ENCODE measurements around the gene NAA60.

NAA60 gene

DNA sequence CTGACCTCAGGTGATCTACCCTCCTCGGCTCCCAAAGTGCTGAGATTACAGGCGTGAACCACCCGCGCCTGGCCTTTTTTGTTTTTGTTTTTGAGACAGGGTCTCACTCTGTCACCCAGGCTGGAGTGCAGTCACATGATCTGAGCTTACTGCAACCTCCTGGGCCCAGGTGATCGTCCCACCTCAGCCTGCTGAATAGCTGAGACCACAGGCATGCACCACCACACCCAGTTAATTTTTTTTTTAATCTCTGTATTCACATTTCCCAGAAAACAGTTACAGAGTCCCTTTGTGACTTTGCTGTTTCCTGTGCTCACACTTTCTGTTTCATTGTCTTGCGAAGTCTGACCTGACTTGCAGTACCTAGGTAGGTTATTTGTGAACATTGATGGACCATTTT lies 60.0 kb downstream of the NAA60 start:
- Histone ChIP-seq H4K5ac (ENCODE audit: low read length) (no peak overlapping the region), H3K79me1 (ENCODE audit: low read length) (no peaks in the 10 kb centered on the region), H3K23ac (ENCODE audit: low read length) (no peak overlapping the region), H3K4ac (ENCODE audit: low read depth, low read length) (no peak overlapping the region), H3K27ac (ENCODE audit: low read depth, low read length) (no peak overlapping the region), H3K27me3 (ENCODE audit: insufficient read depth, low read length, poor library complexity) (no peaks in the 10 kb centered on the region), H3K36me3 (ENCODE audit: control insufficient read depth, insufficient read depth, low read length) (no peaks in the 10 kb centered on the region), H3K9ac (ENCODE audit: low read length) (no peak overlapping the region), H4K8ac (ENCODE audit: low read depth, low read length) (no peak overlapping the region), H3K56ac (ENCODE audit: low read length) (no peak overlapping the region), H3K4me1 (ENCODE audit: control insufficient read depth, low read depth, low read length) (peaks cover 2% of the 10 kb centered on the region), H2AK5ac (ENCODE audit: low read length) (no peak overlapping the region), H2BK5ac (ENCODE audit: low read length) (no peak overlapping the region), H3K79me2 (ENCODE audit: control insufficient read depth, insufficient read depth, low read length) (no peaks in the 10 kb centered on the region), H2BK15ac (replicated peaks; ENCODE audit: low read depth) (no peak overlapping the region), H3K4me2 (ENCODE audit: low read length) (no peak overlapping the region), H3K4me3 (ENCODE audit: low read length) (no peak overlapping the region), H3K18ac (ENCODE audit: low read length) (no peak overlapping the region), H2BK120ac (ENCODE audit: low read depth, low read length) (no peak overlapping the region)
- WGBS (ENCODE audit: extremely low coverage, insufficient coverage, low lambda C conversion rate), result no CpG with 5 or more reads among the region's 6 CpGs
- DNase-seq, result no peak

DNA sequence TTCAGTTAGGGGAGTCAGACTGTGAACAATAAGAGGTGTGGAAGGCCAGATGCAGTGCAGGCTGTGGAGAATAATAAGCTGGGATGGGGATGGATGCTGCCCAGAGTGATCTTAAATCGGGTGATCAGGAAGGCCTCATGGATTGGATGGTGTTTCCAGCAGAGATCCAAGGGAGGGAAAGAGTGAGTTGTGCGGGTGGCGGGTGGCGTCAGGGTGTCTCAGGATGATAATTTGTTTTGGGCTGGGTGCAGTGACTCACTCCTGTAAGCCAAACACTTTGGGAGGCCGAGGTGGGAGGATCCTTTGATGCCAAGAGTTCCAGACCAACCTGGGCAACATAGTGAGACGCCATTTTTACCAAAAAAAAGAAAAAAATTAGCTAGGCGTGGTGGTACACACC lies 65.3 kb downstream of the NAA60 start:
- H3K79me1 ChIP-seq (ENCODE audit: low read length), result no peaks in the 10 kb centered on the region
- no peak overlapping the region for H3K9ac ChIP-seq (ENCODE audit: low read length)
- no peak overlapping the region for H3K4me2 ChIP-seq (ENCODE audit: low read length)
- H4K5ac ChIP-seq (ENCODE audit: low read length), result no peak overlapping the region
- H3K36me3 ChIP-seq (ENCODE audit: control insufficient read depth, insufficient read depth, low read length), result no peaks in the 10 kb centered on the region
- no peaks in the 10 kb centered on the region for H3K4me1 ChIP-seq (ENCODE audit: control insufficient read depth, low read depth, low read length)
- no peak overlapping the region for H3K4me3 ChIP-seq (ENCODE audit: low read length)
- no peak overlapping the region for H3K23ac ChIP-seq (ENCODE audit: low read length)
- H3K56ac ChIP-seq (ENCODE audit: low read length), result no peak overlapping the region
- H2BK5ac ChIP-seq (ENCODE audit: low read length), result no peak overlapping the region
- H3K4ac ChIP-seq (ENCODE audit: low read depth, low read length), result no peak overlapping the region
- no peak overlapping the region for H3K27ac ChIP-seq (ENCODE audit: low read depth, low read length)
- no peak overlapping the region for H2BK15ac ChIP-seq (replicated peaks; ENCODE audit: low read depth)
- H3K27me3 ChIP-seq (ENCODE audit: insufficient read depth, low read length, poor library complexity), result no peaks in the 10 kb centered on the region
- no CpG with 5 or more reads among the region's 7 CpGs for WGBS (ENCODE audit: extremely low coverage, insufficient coverage, low lambda C conversion rate)
- H2BK120ac ChIP-seq (ENCODE audit: low read depth, low read length), result no peak overlapping the region
- no peak overlapping the region for H4K8ac ChIP-seq (ENCODE audit: low read depth, low read length)
- DNase-seq, result no peak
- no peak overlapping the region for H2AK5ac ChIP-seq (ENCODE audit: low read length)
- H3K79me2 ChIP-seq (ENCODE audit: control insufficient read depth, insufficient read depth, low read length), result no peaks in the 10 kb centered on the region
- H3K18ac ChIP-seq (ENCODE audit: low read length), result no peak overlapping the region

- DNase-seq, result no peak
Measured at GRCh38 chr16:3509470-3509928, 66.0 kb downstream of the NAA60 start.

GRCh38 chr16:3510416-3510815 lies 66.9 kb downstream of the NAA60 start:
- Histone ChIP-seq H2BK15ac (replicated peaks; ENCODE audit: low read depth) (no peak overlapping the region), H3K27ac (ENCODE audit: low read depth, low read length) (no peak overlapping the region), H3K56ac (ENCODE audit: low read length) (no peak overlapping the region), H3K4me1 (ENCODE audit: control insufficient read depth, low read depth, low read length) (no peaks in the 10 kb centered on the region), H2BK120ac (ENCODE audit: low read depth, low read length) (no peak overlapping the region), H3K4me3 (ENCODE audit: low read length) (no peak overlapping the region), H4K5ac (ENCODE audit: low read length) (no peak overlapping the region), H2AK5ac (ENCODE audit: low read length) (no peak overlapping the region), H3K4me2 (ENCODE audit: low read length) (no peak overlapping the region), H3K79me2 (ENCODE audit: control insufficient read depth, insufficient read depth, low read length) (no peaks in the 10 kb centered on the region), H3K27me3 (ENCODE audit: insufficient read depth, low read length, poor library complexity) (no peaks in the 10 kb centered on the region), H3K23ac (ENCODE audit: low read length) (no peak overlapping the region), H3K18ac (ENCODE audit: low read length) (no peak overlapping the region), H2BK5ac (ENCODE audit: low read length) (no peak overlapping the region), H3K79me1 (ENCODE audit: low read length) (no peaks in the 10 kb centered on the region), H3K36me3 (ENCODE audit: control insufficient read depth, insufficient read depth, low read length) (no peaks in the 10 kb centered on the region), H3K9ac (ENCODE audit: low read length) (no peak overlapping the region), H4K8ac (ENCODE audit: low read depth, low read length) (no peak overlapping the region), H3K4ac (ENCODE audit: low read depth, low read length) (no peak overlapping the region)
- no peak for DNase-seq
- no CpG with 5 or more reads among the region's 10 CpGs for WGBS (ENCODE audit: extremely low coverage, insufficient coverage, low lambda C conversion rate)

More at GRCh38 chr16:3509470-3509928, 66.0 kb downstream of the NAA60 start:
- Histone ChIP-seq H3K27me3 (ENCODE audit: insufficient read depth, low read length, poor library complexity) (no peaks in the 10 kb centered on the region), H3K79me2 (ENCODE audit: control insufficient read depth, insufficient read depth, low read length) (no peaks in the 10 kb centered on the region), H2BK15ac (replicated peaks; ENCODE audit: low read depth) (no peak overlapping the region), H3K4me1 (ENCODE audit: control insufficient read depth, low read depth, low read length) (no peaks in the 10 kb centered on the region), H4K8ac (ENCODE audit: low read depth, low read length) (no peak overlapping the region), H3K27ac (ENCODE audit: low read depth, low read length) (no peak overlapping the region), H3K18ac (ENCODE audit: low read length) (no peak overlapping the region), H4K5ac (ENCODE audit: low read length) (no peak overlapping the region), H3K56ac (ENCODE audit: low read length) (no peak overlapping the region), H3K4ac (ENCODE audit: low read depth, low read length) (no peak overlapping the region), H3K4me3 (ENCODE audit: low read length) (no peak overlapping the region), H3K23ac (ENCODE audit: low read length) (no peak overlapping the region), H3K79me1 (ENCODE audit: low read length) (no peaks in the 10 kb centered on the region), H3K36me3 (ENCODE audit: control insufficient read depth, insufficient read depth, low read length) (no peaks in the 10 kb centered on the region), H3K9ac (ENCODE audit: low read length) (no peak overlapping the region), H2AK5ac (ENCODE audit: low read length) (no peak overlapping the region), H2BK5ac (ENCODE audit: low read length) (no peak overlapping the region), H2BK120ac (ENCODE audit: low read depth, low read length) (no peak overlapping the region), H3K4me2 (ENCODE audit: low read length) (no peak overlapping the region)
- no CpG with 5 or more reads among the region's 13 CpGs for WGBS (ENCODE audit: extremely low coverage, insufficient coverage, low lambda C conversion rate)

- no peak overlapping the region for H2BK5ac ChIP-seq (ENCODE audit: low read length)
- H3K79me2 ChIP-seq (ENCODE audit: control insufficient read depth, insufficient read depth, low read length), result no peaks in the 10 kb centered on the region
- no peak overlapping the region for H3K56ac ChIP-seq (ENCODE audit: low read length)
- no peak overlapping the region for H3K27ac ChIP-seq (ENCODE audit: low read depth, low read length)
- no peak overlapping the region for H3K4me3 ChIP-seq (ENCODE audit: low read length)
- no peaks in the 10 kb centered on the region for H3K4me1 ChIP-seq (ENCODE audit: control insufficient read depth, low read depth, low read length)
- no peak overlapping the region for H4K8ac ChIP-seq (ENCODE audit: low read depth, low read length)
- no peaks in the 10 kb centered on the region for H3K27me3 ChIP-seq (ENCODE audit: insufficient read depth, low read length, poor library complexity)
- H3K9ac ChIP-seq (ENCODE audit: low read length), result no peak overlapping the region
- no peak overlapping the region for H2AK5ac ChIP-seq (ENCODE audit: low read length)
- no peak overlapping the region for H3K18ac ChIP-seq (ENCODE audit: low read length)
- H2BK120ac ChIP-seq (ENCODE audit: low read depth, low read length), result no peak overlapping the region
- no peak overlapping the region for H2BK15ac ChIP-seq (replicated peaks; ENCODE audit: low read depth)
- no peak overlapping the region for H4K5ac ChIP-seq (ENCODE audit: low read length)
- WGBS (ENCODE audit: extremely low coverage, insufficient coverage, low lambda C conversion rate), result no CpG with 5 or more reads among the region's 23 CpGs
- no peaks in the 10 kb centered on the region for H3K79me1 ChIP-seq (ENCODE audit: low read length)
- no peaks in the 10 kb centered on the region for H3K36me3 ChIP-seq (ENCODE audit: control insufficient read depth, insufficient read depth, low read length)
- no peak overlapping the region for H3K4ac ChIP-seq (ENCODE audit: low read depth, low read length)
- H3K23ac ChIP-seq (ENCODE audit: low read length), result no peak overlapping the region
- H3K4me2 ChIP-seq (ENCODE audit: low read length), result no peak overlapping the region
- DNase-seq, result no peak
Measured at GRCh38 chr16:3511286-3512180, 68.1 kb downstream of the NAA60 start.
